IgD-negative memory B cell (primary cell): Measurements from ENCODE around the gene BNIP5. TPM values are rescaled to one million over a fixed set of nuclear protein-coding genes. Genes with fewer than 3 reads are reported as not detected.

Source experiments
- H3K27ac Mint-ChIP-seq, 3 donors: one replicate each; pipeline ENCODE4 v1.8.0; 2020 to 2022; ENCODE audit warnings: mild to moderate bottlenecking in 3 of 3, mixed read lengths in 3 of 3, moderate library complexity in 1 of 3
- H3K27me3 Mint-ChIP-seq: one replicate; pipeline ENCODE4 v1.8.0; 2021; ENCODE audit warnings: mixed read lengths
- H3K36me3 Mint-ChIP-seq: one replicate; pipeline ENCODE4 v1.8.0; 2020; ENCODE audit warnings: mild to moderate bottlenecking, mixed read lengths
- H3K4me1 Mint-ChIP-seq, 3 donors: one replicate each; pipeline ENCODE4 v1.8.0; 2020 to 2022; ENCODE audit warnings: mixed read lengths in 3 of 3, mild to moderate bottlenecking in 1 of 3
- H3K4me3 Mint-ChIP-seq, 4 donors: one replicate each; pipeline ENCODE4 v1.8.0; 2020 to 2022; ENCODE audit warnings: mild to moderate bottlenecking in 4 of 4, mixed read lengths in 4 of 4, moderate library complexity in 3 of 4
- H3K9me3 Mint-ChIP-seq, 3 donors: one replicate each; pipeline ENCODE4 v1.8.0; 2020 to 2021; ENCODE audit warnings: mixed read lengths in 3 of 3, mild to moderate bottlenecking in 1 of 3
- polyA plus RNA-seq: library from polyadenylated mRNA; unstranded; fragments of 300-500 nt; fragmentation: Illumina TruSeq; gene quantifications from one replicate; pipeline ENCODE4 v1.2.3, GENCODE V29; 2021

The BNIP5 gene, protein sequence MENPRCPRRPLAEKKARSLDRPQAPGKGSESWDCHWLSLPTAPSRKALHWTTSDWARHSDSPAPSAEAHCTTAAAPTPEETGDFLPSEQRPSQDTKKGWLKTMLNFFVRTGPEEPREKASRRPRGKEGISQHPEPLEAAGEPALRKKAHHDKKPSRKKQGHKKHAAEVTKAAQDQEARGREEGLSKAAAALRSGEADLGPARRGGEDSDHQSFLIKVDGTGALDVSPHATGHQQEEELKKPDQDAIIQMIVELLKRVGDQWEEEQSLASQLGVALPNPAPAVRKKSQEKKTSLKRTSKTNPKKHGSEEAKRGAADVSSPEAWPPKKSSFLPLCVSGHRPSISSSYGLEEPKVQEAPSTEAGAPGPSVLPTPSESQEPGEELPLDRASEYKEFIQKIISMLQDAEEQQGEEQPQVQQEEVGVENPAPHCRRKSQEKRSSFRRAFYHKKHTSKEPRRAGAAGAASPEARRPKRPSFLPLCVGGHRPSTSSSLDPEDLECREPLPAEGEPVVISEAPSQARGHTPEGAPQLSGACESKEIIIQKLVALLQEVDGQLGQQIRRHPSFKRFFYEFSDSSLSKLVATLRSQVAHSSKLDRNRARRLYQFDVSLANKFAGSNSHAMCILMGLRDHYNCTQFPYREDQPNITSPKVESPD
- not detected for polyA plus RNA-seq

DNA sequence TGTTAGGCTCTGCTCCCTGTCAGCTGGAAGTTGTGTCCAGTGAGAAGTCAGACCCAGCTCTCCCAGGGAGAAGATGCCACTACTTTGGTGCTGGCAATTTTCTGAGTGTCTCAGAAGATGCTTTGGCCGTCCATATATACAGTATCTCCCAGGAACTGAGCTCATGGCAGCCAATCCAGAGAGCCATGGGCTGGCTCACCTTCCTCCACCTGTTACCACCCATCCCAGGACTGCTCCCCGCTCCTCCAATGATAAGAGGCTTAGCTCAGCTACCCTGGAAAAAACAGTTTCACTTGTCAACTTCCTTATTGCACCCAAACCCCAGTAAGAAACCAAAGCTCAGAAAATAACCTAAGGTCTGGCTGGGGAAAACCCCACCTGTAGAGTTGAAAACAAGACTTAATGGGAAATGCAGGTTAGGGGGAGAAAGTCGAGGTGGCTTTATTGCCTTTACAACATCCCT is at the start of gene BNIP5:
Gene BNIP5, minus strand, starts transcription at position 110 of the 463 bp plus-strand sequence. CDS start 6,198 bp downstream, outside the sequence.
- Mint-ChIP-seq H3K27ac (peak within 1 kb of the TSS in 1 of 3 donors; percentile 7), H3K27me3 (peaks cover 25% of the 10 kb centered on the region), H3K4me1 (peaks cover 12 to 26% (median 14%) of the 10 kb centered on the region in 3 donors), H3K36me3 (no peaks in the 10 kb centered on the region), H3K9me3 (peaks cover 0 to 2% (median 0%) of the 10 kb centered on the region in 3 donors), H3K4me3 (peak within 1 kb of the TSS in 3 of 4 donors; percentile 13 to 53 (median 14))

DNA sequence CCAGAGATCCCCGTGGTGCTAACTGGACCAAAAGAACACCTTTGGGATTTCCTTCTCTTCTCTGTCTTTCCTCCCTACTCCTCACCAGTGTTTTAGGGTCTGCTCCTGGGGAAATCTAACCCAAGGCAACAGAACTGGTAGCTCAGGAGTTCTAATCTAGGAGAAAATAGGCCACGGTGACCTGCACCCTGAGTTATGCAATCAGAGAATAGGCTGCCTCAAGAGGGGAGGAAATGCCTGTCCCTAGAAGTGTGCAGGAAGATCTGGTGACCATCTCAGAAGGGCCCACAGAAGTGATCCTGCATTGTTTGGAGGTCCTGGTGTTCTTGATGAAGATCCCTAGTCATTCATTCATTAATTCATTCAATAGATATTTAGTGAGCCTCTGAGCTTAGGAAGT is 47.4 kb upstream of the BNIP5 start:
- H3K27ac Mint-ChIP-seq = no peak overlapping the region
- peaks cover 14% of the 10 kb centered on the region for H3K27me3 Mint-ChIP-seq
- peak overlapping the region in 1 of 4 donors; percentile 30 for H3K4me3 Mint-ChIP-seq
- peaks cover 13 to 32% (median 23%) of the 10 kb centered on the region in 3 donors for H3K4me1 Mint-ChIP-seq
- H3K36me3 Mint-ChIP-seq = no peaks in the 10 kb centered on the region
- no peaks in the 10 kb centered on the region for H3K9me3 Mint-ChIP-seq

DNA sequence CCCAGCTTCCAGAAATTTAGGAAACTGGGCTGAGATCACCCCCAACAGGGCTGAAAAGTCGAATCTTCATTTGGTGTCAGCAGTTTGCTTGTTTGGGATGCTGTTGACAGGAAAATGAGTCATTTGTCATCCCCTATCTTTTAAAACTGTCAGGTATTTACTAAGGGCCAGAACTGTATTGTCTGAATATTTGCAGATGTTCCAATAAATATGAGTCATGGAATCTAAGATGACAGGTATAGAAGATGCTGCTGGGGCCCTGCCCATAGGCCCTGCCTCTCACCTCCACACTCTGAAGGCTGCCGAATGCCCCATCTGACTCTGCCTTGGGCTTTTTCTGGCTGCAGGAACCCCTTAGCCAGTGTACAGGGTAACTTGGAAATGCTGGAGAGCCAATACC is 46.9 kb upstream of the BNIP5 start:
- H3K9me3 Mint-ChIP-seq = no peaks in the 10 kb centered on the region
- no peaks in the 10 kb centered on the region for H3K36me3 Mint-ChIP-seq
- H3K4me1 Mint-ChIP-seq = peaks cover 13 to 37% (median 27%) of the 10 kb centered on the region in 3 donors
- peak overlapping the region in 1 of 4 donors; percentile 30 for H3K4me3 Mint-ChIP-seq
- H3K27ac Mint-ChIP-seq = no peak overlapping the region
- H3K27me3 Mint-ChIP-seq = peaks cover 14% of the 10 kb centered on the region

DNA sequence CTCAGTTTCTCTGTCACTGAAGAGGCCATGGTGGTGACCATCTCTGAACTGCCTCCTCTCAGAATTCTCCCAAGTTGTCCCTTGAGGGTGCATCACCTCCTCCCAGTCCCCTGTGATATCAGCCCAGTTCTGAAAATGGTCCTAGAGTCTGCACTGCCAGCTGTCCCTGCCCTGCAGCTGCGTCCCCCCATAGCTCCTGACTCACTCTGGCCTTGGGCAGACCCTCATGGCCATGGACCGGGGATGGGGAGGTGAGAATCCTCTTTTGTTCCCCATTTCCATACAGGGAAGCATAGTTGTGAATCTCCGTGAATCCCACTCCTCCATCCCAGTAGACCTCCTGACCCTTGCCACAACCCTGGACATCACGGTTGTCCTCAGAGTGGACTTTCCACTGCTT is 46.3 kb upstream of the BNIP5 start:
- Mint-ChIP-seq H3K36me3 (no peaks in the 10 kb centered on the region), H3K27me3 (peaks cover 8% of the 10 kb centered on the region), H3K4me1 (peaks cover 16 to 36% (median 33%) of the 10 kb centered on the region in 3 donors), H3K4me3 (peak overlapping the region in 3 of 4 donors; percentile 69 to 86 (median 71)), H3K27ac (peak overlapping the region in 2 of 3 donors; percentile 1 to 94), H3K9me3 (no peaks in the 10 kb centered on the region)

DNA sequence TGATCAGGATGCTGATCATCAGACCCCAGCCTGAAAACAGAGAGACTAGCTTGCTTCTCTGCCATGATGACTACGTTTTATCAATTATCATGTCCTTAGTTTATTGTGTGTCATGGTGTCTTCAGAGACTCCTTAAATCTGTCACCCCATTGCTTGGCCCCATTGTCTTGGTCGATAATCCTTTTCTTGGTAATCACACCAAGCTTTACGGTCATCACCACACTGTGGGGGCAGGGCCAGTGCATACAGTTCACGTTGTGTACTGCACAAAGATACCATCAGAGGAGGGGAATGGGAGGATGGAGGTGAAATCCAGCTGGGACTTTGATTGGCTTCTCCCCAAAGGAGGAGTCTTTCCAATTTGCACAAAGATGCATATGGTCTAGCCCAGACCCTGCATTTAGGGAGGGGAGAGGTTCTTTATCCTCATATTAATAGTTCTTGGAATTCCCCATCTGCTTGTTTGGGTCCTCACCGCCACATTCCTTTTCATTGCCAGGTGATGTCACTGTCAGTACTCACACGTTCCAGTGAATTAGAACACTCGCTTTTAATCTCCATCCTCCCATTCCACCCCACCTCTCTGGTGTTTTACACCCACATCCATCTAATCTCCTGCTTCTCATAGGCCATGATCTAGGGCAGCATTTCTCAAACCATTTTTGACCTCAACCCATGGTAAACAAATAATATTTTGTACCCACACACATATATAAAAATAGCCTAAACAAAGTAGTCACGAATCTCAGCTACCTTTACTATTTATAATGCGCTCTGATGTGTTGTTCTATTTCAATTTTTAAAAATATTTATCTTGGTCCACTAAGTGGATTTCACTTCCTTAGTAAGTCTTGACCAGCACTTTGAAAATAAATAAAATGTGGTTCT is 45.1 kb upstream of the BNIP5 start:
- Mint-ChIP-seq H3K4me3 (peak overlapping the region in 1 of 4 donors; percentile 31), H3K36me3 (no peaks in the 10 kb centered on the region), H3K9me3 (no peaks in the 10 kb centered on the region), H3K4me1 (peaks cover 20 to 37% (median 30%) of the 10 kb centered on the region in 3 donors), H3K27ac (peak overlapping the region in 1 of 3 donors; percentile 32), H3K27me3 (peaks cover 7% of the 10 kb centered on the region)

DNA sequence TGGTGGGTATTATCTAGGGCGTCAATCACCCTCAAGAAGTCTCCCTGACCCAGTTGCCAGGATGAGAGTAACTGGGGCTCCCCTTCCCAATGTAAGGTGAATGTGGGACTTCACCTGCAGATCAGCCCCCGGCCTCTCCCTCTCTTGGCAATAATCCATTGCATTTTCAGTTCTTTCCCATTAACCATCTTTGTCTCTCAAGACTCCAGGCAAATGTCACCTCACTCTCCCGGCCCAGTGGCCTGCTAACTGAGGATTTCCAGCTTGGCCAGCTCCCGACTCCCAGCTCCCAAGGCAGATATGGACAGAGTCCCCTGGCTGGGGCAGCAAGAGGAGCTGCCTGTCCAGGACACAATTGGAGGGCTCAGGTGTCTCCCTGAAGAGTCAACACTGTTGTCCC is 43.5 kb upstream of the BNIP5 start:
- H3K27me3 Mint-ChIP-seq = peaks cover 2% of the 10 kb centered on the region
- no peaks in the 10 kb centered on the region for H3K36me3 Mint-ChIP-seq
- H3K4me1 Mint-ChIP-seq = peaks cover 20 to 35% (median 25%) of the 10 kb centered on the region in 3 donors
- no peaks in the 10 kb centered on the region for H3K9me3 Mint-ChIP-seq
- no peak overlapping the region for H3K4me3 Mint-ChIP-seq
- no peak overlapping the region for H3K27ac Mint-ChIP-seq

DNA sequence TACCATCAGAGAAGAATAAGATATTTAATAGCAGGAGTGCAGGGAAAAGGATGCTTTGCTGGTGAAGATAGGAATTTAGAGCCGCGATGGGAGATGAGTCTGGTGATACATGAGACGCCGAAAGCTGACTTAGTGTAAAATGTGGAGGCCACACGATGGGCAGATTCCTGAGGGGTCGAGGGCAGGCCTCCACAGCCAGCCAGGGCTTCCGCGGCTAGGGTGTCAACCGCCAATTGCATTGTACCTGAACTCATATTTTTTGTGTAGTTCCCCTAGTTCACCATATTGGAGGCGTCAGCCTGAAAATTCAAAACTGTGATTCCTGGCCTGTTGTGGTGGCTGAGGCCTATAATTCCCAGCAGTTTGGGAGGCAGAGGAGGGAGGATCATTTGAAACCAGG is 42.2 kb upstream of the BNIP5 start:
- no peaks in the 10 kb centered on the region for H3K36me3 Mint-ChIP-seq
- H3K27ac Mint-ChIP-seq = peak overlapping the region in 2 of 3 donors; percentile 34 to 84
- no peak overlapping the region for H3K4me3 Mint-ChIP-seq
- H3K27me3 Mint-ChIP-seq = peaks cover 2% of the 10 kb centered on the region
- peaks cover 20 to 35% (median 25%) of the 10 kb centered on the region in 3 donors for H3K4me1 Mint-ChIP-seq
- no peaks in the 10 kb centered on the region for H3K9me3 Mint-ChIP-seq

DNA sequence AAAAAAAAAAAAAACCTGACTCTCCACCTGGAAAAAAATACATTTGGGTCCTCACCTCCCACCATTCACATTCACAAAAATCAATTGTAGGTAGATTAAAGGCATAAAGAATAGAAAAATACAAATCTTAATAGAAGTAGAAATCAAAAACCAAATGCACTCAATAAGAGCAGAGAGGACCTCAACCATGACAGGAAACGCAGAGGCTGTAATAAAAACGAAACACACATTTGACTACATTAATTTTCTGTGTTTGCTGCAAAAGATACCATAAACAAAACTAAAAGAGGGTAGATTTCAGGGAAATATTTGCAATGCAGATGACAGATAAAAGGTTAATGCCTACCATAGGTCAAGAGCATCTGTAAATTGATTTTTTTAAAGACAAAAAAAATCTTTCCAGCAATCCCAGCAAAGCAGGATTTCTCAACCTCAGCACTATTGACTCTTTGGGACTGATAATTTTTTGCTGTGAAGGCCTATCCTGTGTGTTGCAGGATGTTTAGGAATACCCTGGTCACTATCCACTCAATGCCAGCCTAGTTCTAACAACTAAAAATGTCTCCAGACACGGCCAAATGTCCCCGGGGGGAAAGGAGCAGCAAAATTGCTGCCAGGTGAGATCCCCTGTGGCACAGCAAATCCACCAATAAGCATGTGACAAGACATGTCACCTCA is 41.7 kb upstream of the BNIP5 start:
- no peaks in the 10 kb centered on the region for H3K9me3 Mint-ChIP-seq
- H3K4me3 Mint-ChIP-seq = peak overlapping the region in 1 of 4 donors; percentile 43
- H3K4me1 Mint-ChIP-seq = peaks cover 18 to 31% (median 20%) of the 10 kb centered on the region in 3 donors
- peak overlapping the region in 1 of 3 donors; percentile 34 for H3K27ac Mint-ChIP-seq
- H3K27me3 Mint-ChIP-seq = peaks cover 2% of the 10 kb centered on the region
- no peaks in the 10 kb centered on the region for H3K36me3 Mint-ChIP-seq

DNA sequence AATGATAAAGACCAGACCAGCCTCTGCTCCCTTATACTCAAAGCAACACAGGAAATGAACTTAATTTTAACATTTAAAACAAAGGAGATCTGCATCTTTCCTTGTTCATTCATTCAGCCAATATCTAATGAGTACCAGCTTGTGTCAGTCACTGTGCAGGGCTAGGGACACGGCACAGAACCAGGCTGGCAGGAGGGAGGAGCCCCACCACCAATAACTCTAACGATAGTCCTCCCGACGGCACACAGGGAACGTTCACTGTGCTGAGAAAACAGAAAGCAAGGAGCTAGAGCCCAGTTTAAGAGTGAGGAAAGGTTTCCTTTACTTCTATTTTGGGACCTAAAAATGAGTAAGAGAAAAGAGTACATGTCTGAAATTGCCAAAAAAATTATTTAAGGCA is 40.9 kb upstream of the BNIP5 start:
- Mint-ChIP-seq H3K9me3 (no peaks in the 10 kb centered on the region), H3K27ac (no peak overlapping the region), H3K4me3 (peak overlapping the region in 2 of 4 donors; percentile 23 to 56), H3K4me1 (peaks cover 14 to 24% (median 16%) of the 10 kb centered on the region in 3 donors), H3K27me3 (peaks cover 2% of the 10 kb centered on the region), H3K36me3 (no peaks in the 10 kb centered on the region)

DNA sequence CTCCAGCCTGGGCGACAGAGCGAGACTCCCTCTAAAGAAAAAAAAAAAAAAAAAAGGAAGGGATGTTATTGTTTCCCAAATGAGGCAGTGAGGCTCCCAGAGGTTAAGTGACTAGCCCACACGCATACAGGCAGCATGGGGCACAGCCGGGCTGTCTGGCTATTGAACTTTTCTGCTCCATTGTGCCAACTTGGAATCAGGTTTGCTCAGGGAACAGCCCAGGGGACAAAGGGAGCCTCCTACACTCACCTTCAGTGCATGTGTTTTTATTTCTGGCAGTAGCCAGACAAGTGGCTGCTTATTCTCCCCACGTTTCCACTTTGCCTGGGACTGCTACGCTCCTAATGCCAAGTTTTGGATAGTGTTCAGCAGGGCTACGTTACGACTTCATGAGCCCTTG is 40.1 kb upstream of the BNIP5 start:
- peaks cover 10 to 18% (median 17%) of the 10 kb centered on the region in 3 donors for H3K4me1 Mint-ChIP-seq
- peaks cover 2% of the 10 kb centered on the region for H3K27me3 Mint-ChIP-seq
- H3K36me3 Mint-ChIP-seq = no peaks in the 10 kb centered on the region
- H3K4me3 Mint-ChIP-seq = no peak overlapping the region
- H3K27ac Mint-ChIP-seq = no peak overlapping the region
- H3K9me3 Mint-ChIP-seq = no peaks in the 10 kb centered on the region

DNA sequence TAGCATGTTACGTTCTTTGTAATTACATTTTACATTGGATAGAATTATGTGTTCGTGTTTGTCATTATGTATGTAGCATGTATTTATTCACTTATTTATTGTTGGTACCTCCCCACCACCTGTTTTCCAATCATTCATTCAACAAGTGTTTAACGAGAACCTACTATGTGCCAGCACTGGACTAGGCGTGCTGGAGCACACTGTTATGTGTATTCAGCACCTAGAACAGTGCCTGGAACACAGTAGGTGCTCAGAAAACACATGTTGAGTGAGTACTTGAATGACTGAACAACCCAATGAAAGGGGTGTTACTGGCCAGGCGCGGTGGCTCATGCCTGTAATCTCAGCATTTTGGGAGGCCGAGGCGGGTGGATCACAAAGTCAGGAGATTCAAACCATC is 39.5 kb upstream of the BNIP5 start:
- Mint-ChIP-seq H3K4me1 (peaks cover 10 to 19% (median 17%) of the 10 kb centered on the region in 3 donors), H3K9me3 (no peaks in the 10 kb centered on the region), H3K27me3 (peaks cover 2% of the 10 kb centered on the region), H3K4me3 (no peak overlapping the region), H3K27ac (no peak overlapping the region), H3K36me3 (no peaks in the 10 kb centered on the region)

DNA sequence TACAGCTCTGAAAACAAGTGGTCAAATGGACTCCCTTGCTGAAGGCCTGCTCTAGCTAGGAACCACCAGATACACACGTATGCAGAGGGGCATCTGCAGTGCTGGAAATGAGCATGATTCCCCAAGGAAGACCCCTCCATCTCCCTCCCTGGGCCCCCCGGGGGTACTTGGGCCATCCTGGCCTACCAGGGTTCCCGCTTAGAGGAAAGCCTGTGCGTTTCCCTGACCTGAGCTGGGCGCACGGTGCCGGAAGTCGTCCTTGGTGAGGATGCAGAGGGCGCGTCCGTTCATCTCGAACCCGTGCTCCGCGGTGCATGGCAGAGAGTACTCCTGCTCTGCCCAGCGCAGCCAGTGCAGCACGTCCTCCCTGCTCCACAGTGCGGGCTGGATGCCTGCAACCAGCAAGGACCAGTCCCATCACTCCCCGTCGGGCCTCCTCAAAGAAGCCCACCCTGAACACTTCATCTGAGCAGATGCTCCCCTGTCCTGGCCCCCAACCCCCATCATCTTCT is 39.0 kb upstream of the BNIP5 start:
- Mint-ChIP-seq H3K27ac (no peak overlapping the region), H3K4me1 (peaks cover 10 to 19% (median 17%) of the 10 kb centered on the region in 3 donors), H3K9me3 (no peaks in the 10 kb centered on the region), H3K36me3 (no peaks in the 10 kb centered on the region), H3K4me3 (no peak overlapping the region), H3K27me3 (peaks cover 2% of the 10 kb centered on the region)

DNA sequence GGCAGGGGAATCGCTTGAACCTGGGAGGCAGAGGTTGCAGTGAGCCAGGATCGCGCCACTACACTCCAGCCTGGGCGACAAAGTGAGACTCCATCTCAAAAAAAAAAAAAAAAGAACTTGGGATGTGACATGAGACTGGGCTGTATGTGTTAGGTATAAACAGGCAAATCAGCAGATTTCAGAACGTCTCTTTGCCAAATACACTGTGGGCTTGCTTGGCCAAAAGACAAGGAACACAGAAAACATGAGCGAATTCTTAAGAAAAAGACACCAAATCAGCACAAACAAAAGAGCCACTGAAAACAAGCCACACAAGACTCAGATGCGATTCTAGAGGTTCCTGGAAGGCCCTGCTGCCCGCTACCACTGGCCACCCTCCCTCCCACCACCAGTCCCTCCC is 38.3 kb upstream of the BNIP5 start:
- no peaks in the 10 kb centered on the region for H3K36me3 Mint-ChIP-seq
- H3K9me3 Mint-ChIP-seq = no peaks in the 10 kb centered on the region
- H3K27me3 Mint-ChIP-seq = peaks cover 2% of the 10 kb centered on the region
- peaks cover 10 to 19% (median 17%) of the 10 kb centered on the region in 3 donors for H3K4me1 Mint-ChIP-seq
- H3K4me3 Mint-ChIP-seq = no peak overlapping the region
- H3K27ac Mint-ChIP-seq = no peak overlapping the region

DNA sequence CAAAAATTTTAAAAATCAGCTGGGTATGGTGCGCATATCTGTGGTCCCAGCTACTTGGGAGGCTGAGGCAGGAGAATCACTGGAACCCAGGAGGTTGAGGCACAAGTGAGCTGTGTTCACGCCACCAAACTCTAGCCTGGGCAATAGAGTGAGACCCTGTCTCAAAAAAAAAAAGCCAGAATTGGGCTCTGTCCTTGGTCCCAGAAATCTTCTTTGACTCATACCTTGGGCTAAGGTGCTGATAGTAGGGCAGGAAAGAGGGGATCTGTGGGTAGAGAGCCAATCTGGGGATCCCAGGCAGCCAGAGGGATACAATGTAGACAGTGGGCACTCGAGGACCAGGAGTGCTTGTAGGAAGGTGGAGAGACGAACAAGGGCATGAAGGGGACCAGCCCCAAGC is 37.5 kb upstream of the BNIP5 start:
- Mint-ChIP-seq H3K4me1 (peaks cover 10 to 18% (median 17%) of the 10 kb centered on the region in 3 donors), H3K27ac (no peak overlapping the region), H3K9me3 (no peaks in the 10 kb centered on the region), H3K27me3 (peaks cover 2% of the 10 kb centered on the region), H3K4me3 (no peak overlapping the region), H3K36me3 (no peaks in the 10 kb centered on the region)
